Adrenal gland (tissue), 12 donors: ENCODE results near the gene CCDC51. TPM values are rescaled to one million over a fixed set of nuclear protein-coding genes. Genes with fewer than 3 reads are reported as not detected.

Experiments used
- DNase-seq, 7 donors: peaks; one replicate each; pipeline ENCODE4 v3.0.0-alpha.2; 2019 to 2020
- H3K27ac ChIP-seq, 5 donors: fragments of 200-600 bp; sonication (generic) in 4 of 5; 1 replicate in 3 of 5; 2 replicates in 2 of 5; pipeline versions ENCODE4 v1.5.1 to v1.8.0; 2016 to 2020; ENCODE audit warnings: mild to moderate bottlenecking in 1 of 5
- H3K27me3 ChIP-seq: fragments of 200-600 bp; 2 replicates; pipeline ENCODE4 v1.8.0; 2021
- H3K36me3 ChIP-seq, 2 donors: fragments of 200-600 bp; replicated peaks in 1 of 2; 1 replicate in 1 of 2; 2 replicates in 1 of 2; pipeline versions ENCODE4 v1.5.1 to v1.8.0; 2018 to 2022
- H3K4me1 ChIP-seq, 2 donors: fragments of 200-600 bp; replicated peaks in 1 of 2; 1 replicate in 1 of 2; 2 replicates in 1 of 2; pipeline versions ENCODE4 v1.5.1 to v1.8.0; 2018 to 2021
- H3K4me3 ChIP-seq, 4 donors: fragments of 200-600 bp; sonication (generic) in 3 of 4; one replicate each; pipeline ENCODE4 v1.5.1; 2016 to 2018
- H3K9me3 ChIP-seq, 3 donors: fragments of 200-600 bp; sonication (generic) in 1 of 3; replicated peaks in 1 of 3; 1 replicate in 2 of 3; 2 replicates in 1 of 3; pipeline versions ENCODE4 v1.5.1 to v1.8.0; 2016 to 2021
- CTCF ChIP-seq, 6 experiments: fragments of 450-650 bp in 4 of 6; fragments of 200-600 bp in 2 of 6; sonication (generic) in 1 of 6; IDR thresholded peaks; 1 replicate in 5 of 6; 2 replicates in 1 of 6; pipeline versions ENCODE4 v1.5.1 to v1.8.0; 2016 to 2021; ENCODE audit warnings: antibody characterized with exemption in 6 of 6, mild to moderate bottlenecking in 2 of 6, moderate library complexity in 1 of 6
- POLR2A ChIP-seq, 2 donors: fragments of 450-650 bp; IDR thresholded peaks; one replicate each; pipeline ENCODE4 v1.6.1; 2017; ENCODE audit warnings: antibody characterized with exemption in 2 of 2, mild to moderate bottlenecking in 2 of 2, moderate library complexity in 1 of 2
- WGBS, 4 donors: extraction: QIAGEN DNeasy Blood & Tissue Kit in 2 of 4; methylation state at CpG; one replicate each; pipeline versions ENCODE4 v1.1.5 to v1.1.7; 2013 to 2017; 5-methylcytosine and 5-hydroxymethylcytosine counted together
- intact Hi-C, 2 donors: fragments of 100-400 bp; cut with DNase I; formaldehyde crosslinking; loops; one replicate each; pipeline versions ENCODE4 v1.14.1 to v1.15.0; 2022 to 2023
- polyA plus RNA-seq, 3 donors: library from polyadenylated mRNA; stranded (reverse); fragments of 200-250 nt in 2 of 3; fragments of 350-450 nt in 1 of 3; fragmentation: Illumina TruSeq in 1 of 3; extraction: RNeasy Lipid Tissue Mini Kit (QIAGEN cat#74804) in 1 of 3; gene quantifications; one replicate each; pipeline ENCODE4 v1.2.3, GENCODE V29; 2013 to 2014
- total RNA-seq, 9 donors: library from RNA; depleted of rRNA in 4 of 9; stranded (reverse); fragments of >200 nt in 4 of 9; fragments of 120-200 nt in 1 of 9; fragmentation: NEBNext Ultra II Directional in 1 of 9; extraction: Animal tissue kit (Norgen Biotek cat#: 25700) in 1 of 9; gene quantifications; one replicate each; pipeline versions ENCODE4 v1.1.0 to v1.2.4, GENCODE V29; 2013 to 2023
- donor health status: healthy with polysubstance abuse.
- donor health status: Bipolar disorder and iron deficiency.
- donor health status: DM: yes; HTN: yes; CAD: no.
- donor health status: DM: no; HTN: no; CAD: no.
- donor health status: DM: no; HTN: no; CAD: no.
- donor health status: DM: yes; HTN: yes; CAD: no.

The CCDC51 gene
- total and polyA plus RNA-seq, 12 donors = 7.3 to 30.4 (median 19.5) TPM

DNA sequence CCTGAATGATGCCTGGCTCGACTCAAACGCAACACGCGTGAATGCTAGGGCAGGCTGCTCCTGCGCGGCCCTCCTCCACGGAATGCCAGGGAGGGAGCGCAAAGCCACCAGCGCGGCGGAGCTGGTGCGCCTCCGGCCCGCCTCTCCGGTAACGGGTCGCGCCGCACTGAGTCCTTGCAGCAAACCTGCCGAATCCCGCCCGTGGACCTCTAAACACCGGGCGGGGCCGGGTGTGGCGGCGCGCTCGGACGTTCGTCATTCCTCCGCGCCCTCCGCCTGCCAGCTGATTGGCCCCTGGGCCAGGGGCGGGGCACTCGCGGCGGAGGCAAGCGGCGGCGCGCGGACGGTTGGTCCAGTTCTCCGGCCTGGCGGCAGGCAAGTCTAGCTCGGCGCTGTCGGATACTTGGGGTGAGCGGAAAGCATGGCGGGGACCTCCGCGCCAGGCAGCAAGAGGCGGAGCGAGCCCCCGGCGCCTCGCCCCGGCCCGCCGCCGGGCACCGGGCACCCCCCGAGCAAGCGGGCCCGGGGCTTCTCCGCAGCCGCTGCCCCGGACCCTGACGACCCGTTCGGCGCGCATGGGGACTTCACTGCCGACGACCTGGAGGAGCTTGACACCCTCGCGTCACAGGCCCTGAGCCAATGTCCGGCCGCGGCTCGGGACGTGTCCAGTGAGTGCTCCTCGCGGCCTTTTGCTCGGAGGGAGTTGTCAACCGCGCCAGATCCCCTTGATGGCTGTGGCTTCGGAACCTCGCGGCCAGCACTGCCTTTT lies 6.7 kb upstream of the CCDC51 start, which contains the start of gene ATRIP:
TSS of gene ATRIP (plus strand) at position 313 of the 769 bp plus-strand sequence. CDS start at position 422, 109 bp downstream.
- H3K4me1 ChIP-seq = peaks cover 17 to 28% of the 10 kb centered on the region in 2 donors
- peak within 1 kb of the TSS; percentile 68 to 96 (median 86) for H3K27ac ChIP-seq
- intact Hi-C loops = no loop called here
- peak; percentile 87 to 95 (median 90) for DNase-seq
- H3K27me3 ChIP-seq = no peaks in the 10 kb centered on the region
- peaks cover 0 to 22% of the 10 kb centered on the region in 2 donors for H3K36me3 ChIP-seq
- H3K9me3 ChIP-seq = no peaks in the 10 kb centered on the region
- TF ChIP-seq POLR2A (IDR thresholded peaks at IDR 0.05) (peak; percentile 90 to 95), CTCF (IDR thresholded peaks at IDR 0.05) (no peak)
- H3K4me3 ChIP-seq = peak within 1 kb of the TSS; percentile 62 to 92 (median 85)
- WGBS, 4 donors = 0 to 1% (median 0%) methylated on average over 11 to 91 of the region's 91 CpGs

DNA sequence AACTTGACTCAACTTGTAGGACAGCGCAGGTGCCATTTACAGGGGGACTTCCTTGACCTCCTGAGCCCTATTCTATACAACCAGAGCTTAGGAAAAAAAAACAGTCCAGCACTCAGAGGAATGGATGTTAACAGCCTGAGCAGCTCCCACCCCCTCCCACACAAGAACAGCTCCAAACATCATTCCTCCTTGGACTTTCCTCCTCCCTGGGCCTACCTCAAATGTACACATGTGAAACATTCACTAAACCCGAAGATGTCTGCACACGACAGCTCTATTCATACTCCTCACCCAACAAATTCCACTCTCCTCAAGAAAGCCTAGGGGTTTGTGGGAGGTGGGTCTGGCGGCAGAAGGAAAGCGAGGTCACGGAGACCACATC lies 6.1 kb upstream of the CCDC51 start:
- peak overlapping the region in 4 of 5 donors; percentile 68 to 96 (median 87) for H3K27ac ChIP-seq
- H3K4me1 ChIP-seq = peaks cover 23 to 33% of the 10 kb centered on the region in 2 donors
- intact Hi-C loops = no loop called here
- WGBS, 4 donors = 12 to 31% (median 15%) methylated on average over 3 to 6 of the region's 6 CpGs
- H3K27me3 ChIP-seq = no peaks in the 10 kb centered on the region
- TF ChIP-seq CTCF (IDR thresholded peaks at IDR 0.05) (no peak), POLR2A (IDR thresholded peaks at IDR 0.05) (no peak)
- DNase-seq = no peak
- peaks cover 0 to 22% of the 10 kb centered on the region in 2 donors for H3K36me3 ChIP-seq
- no peaks in the 10 kb centered on the region for H3K9me3 ChIP-seq
- H3K4me3 ChIP-seq = peak overlapping the region; percentile 62 to 92 (median 85)

- Histone ChIP-seq H3K4me1 (peaks cover 26 to 36% of the 10 kb centered on the region in 2 donors), H3K9me3 (no peaks in the 10 kb centered on the region), H3K27me3 (no peaks in the 10 kb centered on the region), H3K4me3 (no peak overlapping the region), H3K27ac (no peak overlapping the region), H3K36me3 (peaks cover 0 to 22% of the 10 kb centered on the region in 2 donors)
- intact Hi-C loops = no loop called here
- TF ChIP-seq POLR2A (IDR thresholded peaks at IDR 0.05) (no peak), CTCF (IDR thresholded peaks at IDR 0.05) (no peak)
- 65 to 75% (median 68%) methylated on average over 6 of the region's 6 CpGs for WGBS, 4 donors
- DNase-seq = no peak
Observed at GRCh38 chr3:48445277-48445882, 5.5 kb upstream of the CCDC51 start.

GRCh38 chr3:48441940-48442339 lies 2.0 kb upstream of the CCDC51 start:
- DNase-seq = no peak
- Histone ChIP-seq H3K4me1 (peaks cover 24 to 31% of the 10 kb centered on the region in 2 donors), H3K9me3 (no peaks in the 10 kb centered on the region), H3K27ac (no peak overlapping the region), H3K36me3 (peaks cover 0 to 22% of the 10 kb centered on the region in 2 donors), H3K4me3 (no peak overlapping the region), H3K27me3 (no peaks in the 10 kb centered on the region)
- 70 to 76% (median 74%) methylated on average over 6 of the region's 6 CpGs for WGBS, 4 donors
- intact Hi-C loops = no loop called here
- TF ChIP-seq POLR2A (IDR thresholded peaks at IDR 0.05) (no peak), CTCF (IDR thresholded peaks at IDR 0.05) (no peak)
